K562 (cell line): ENCODE measurements around the gene MSH2. TPM values are rescaled to one million over a fixed set of nuclear protein-coding genes. Genes with fewer than 3 reads are reported as not detected.
"Not testable (repeated sequence)": the region's sequence is repeated elsewhere in the genome, so short reads cannot be mapped to it uniquely, and the experiment has no call there.

ENCODE experiments used
- ATAC-seq: fragments of 200-7000 bp; cut with Tn5 transposase; 3 replicates; pipeline ENCODE4 v1.9.1; 2020; ENCODE audit warnings: moderate library complexity
- BruUV-seq: library from RNA; stranded (reverse); fragments of 400-500 nt; replicated peaks from 2 replicates; lab custom pipeline; 2021; lab: Mats Ljungman, UMichigan
- CTCF ChIA-PET: fragments of 300-600 bp; formaldehyde crosslinking; extraction: SDS; loops from one replicate; lab custom pipeline; 2021; ENCODE audit warnings: low intra/inter-chr PET ratio; lab: Yijun Ruan, JAX
- POLR2A ChIA-PET: fragments of 300-600, 350-650 bp; sonication (Branson Sonifier 250); formaldehyde crosslinking; extraction: SDS; loops from one replicate; lab custom pipeline; 2021; ENCODE audit warnings: antibody characterized with exemption, inconsistent platforms; lab: Yijun Ruan, JAX
- DNase-seq, 4 experiments: peaks; one replicate each; pipeline versions ENCODE4 v3.0.0 to v3.0.0-alpha.2; 2011 to 2018; ENCODE audit warnings: low spot score in 3 of 4, mixed read lengths in 3 of 4; ENCODE audit errors: extremely low read depth in 1 of 4
- FAIRE-seq: peaks from 2 replicates; lab custom pipeline; 2011; peaks lifted over from hg19 to GRCh38; lab: Jason Lieb, UNC
- H2AFZ ChIP-seq: 2 replicates; pipeline ENCODE4 v1.6.0; 2011; ENCODE audit warnings: low read depth, low read length, control low read depth, inconsistent platforms
- H3K27ac ChIP-seq: fragments of 200-600 bp; 3 replicates; pipeline ENCODE4 v1.8.0; 2011; ENCODE audit warnings: low read depth, mild to moderate bottlenecking, control low read depth, inconsistent platforms, low read length, moderate library complexity, mixed read lengths; ENCODE audit errors: extremely low read depth
- H3K27me3 ChIP-seq, 2 experiments: fragments of 300-600 bp in 1 of 2; 2 replicates in 1 of 2; 3 replicates in 1 of 2; pipeline versions ENCODE4 v1.6.0 to v1.8.0; 2011; ENCODE audit warnings: inconsistent platforms in 2 of 2, low read length in 2 of 2, mild to moderate bottlenecking in 1 of 2, mixed read lengths in 1 of 2, moderate library complexity in 1 of 2; ENCODE audit not compliant: control insufficient read depth in 2 of 2, insufficient read depth in 2 of 2
- H3K36me3 ChIP-seq: fragments of 300-600 bp; 3 replicates; pipeline ENCODE4 v1.8.0; 2011; ENCODE audit warnings: mild to moderate bottlenecking, low read length, inconsistent platforms; ENCODE audit not compliant: control insufficient read depth, insufficient read depth
- H3K4me1 ChIP-seq, 2 experiments: fragments of 200-600 bp in 1 of 2; replicated peaks in 1 of 2; 2 replicates in 1 of 2; 3 replicates in 1 of 2; pipeline versions ENCODE4 v1.5.1 to v1.8.0; 2011; ENCODE audit warnings: inconsistent platforms in 2 of 2, low read length in 2 of 2, mild to moderate bottlenecking in 1 of 2, mixed read lengths in 1 of 2, moderate library complexity in 1 of 2; ENCODE audit not compliant: control insufficient read depth in 2 of 2, insufficient read depth in 2 of 2
- H3K4me2 ChIP-seq: 2 replicates; pipeline ENCODE4 v1.6.1; 2011; ENCODE audit warnings: low read length, control low read depth, inconsistent platforms, mixed read lengths; ENCODE audit not compliant: insufficient read depth
- H3K4me3 ChIP-seq: fragments of 200-600 bp; sonication (generic), shearing (Covaris generic); 2 replicates; pipeline ENCODE4 v1.5.1; 2016; ENCODE audit warnings: control low read depth, inconsistent platforms
- H3K79me2 ChIP-seq: fragments of 200-600 bp; 3 replicates; pipeline ENCODE4 v1.8.0; 2011; ENCODE audit warnings: low read length, inconsistent platforms; ENCODE audit not compliant: control insufficient read depth, insufficient read depth
- H3K9ac ChIP-seq, 2 experiments: 2 replicates each; pipeline versions ENCODE4 v1.6.0 to v1.6.1; 2011; ENCODE audit warnings: low read depth in 2 of 2, low read length in 2 of 2, control low read depth in 1 of 2, inconsistent platforms in 1 of 2, mild to moderate bottlenecking in 1 of 2, mixed read lengths in 1 of 2; ENCODE audit not compliant: insufficient read depth in 1 of 2
- H3K9me1 ChIP-seq: one replicate; pipeline ENCODE4 v1.6.0; 2011; ENCODE audit warnings: inconsistent platforms, mild to moderate bottlenecking, low read length, moderate library complexity; ENCODE audit not compliant: control insufficient read depth, insufficient read depth
- H3K9me3 ChIP-seq: replicated peaks from 2 replicates; pipeline ENCODE4 v1.5.1; 2011; ENCODE audit warnings: low read depth, low read length, inconsistent platforms; ENCODE audit not compliant: control insufficient read depth, insufficient read depth
- H4K20me1 ChIP-seq: replicated peaks from 2 replicates; pipeline ENCODE4 v1.6.1; 2011; ENCODE audit warnings: low read length, inconsistent platforms, mixed read lengths; ENCODE audit not compliant: control insufficient read depth, insufficient read depth
- TCFL5 ChIP-seq: fragments of 250-450 bp; sonication (Bioruptor Pico); conservative IDR thresholded peaks from 2 replicates; pipeline ENCODE4 v1.6.1; 2021; ENCODE audit warnings: mild to moderate bottlenecking, moderate library complexity, matching md5 sums
- THAP12 ChIP-seq: fragments of 250-450 bp; sonication (Bioruptor Pico); IDR thresholded peaks from 2 replicates; pipeline ENCODE4 v1.9.0; 2021; ENCODE audit warnings: mild to moderate bottlenecking, inconsistent platforms
- TRIM28 ChIP-seq: fragments of 450-650 bp; IDR thresholded peaks from 2 replicates; pipeline ENCODE4 v1.6.1; 2017
- WGBS: fragments of 100-300 bp; shearing (Covaris generic); methylation state at CpG from one replicate; pipeline ENCODE4 v1.1.6; 2016; ENCODE audit warnings: low coverage, mixed read lengths; ENCODE audit not compliant: insufficient coverage; ENCODE audit errors: missing lambda C conversion rate; 5-methylcytosine and 5-hydroxymethylcytosine counted together
- in situ Hi-C: fragments of 300-500 bp; cut with MboI; formaldehyde crosslinking; loops from 4 replicates; pipeline ENCODE4 v1.15.0; 2018; ENCODE audit warnings: inconsistent platforms, mixed read lengths
- intact Hi-C: fragments of 100-400 bp; cut with micrococcal nuclease; formaldehyde crosslinking; loops from 2 replicates; pipeline ENCODE4 v1.14.2; 2022
- polyA plus RNA-seq, 8 experiments: library from polyadenylated mRNA; depleted of rRNA in 4 of 8; stranded (reverse) in 5 of 8; unstranded in 3 of 8; fragments of >200 nt; fragmentation: Nextera tagmentation in 2 of 8; fragmentation: Illumina TruSeq in 1 of 8; extraction: Ambion mirVana in 2 of 8; extraction: Trizol in 1 of 8; gene quantifications; 2 replicates each; pipeline versions ENCODE4 v1.2.1 to v1.2.3, GENCODE V29; 2011 to 2014; ENCODE audit warnings: inconsistent platforms in 1 of 8, missing spikeins in 1 of 8
- total RNA-seq, 7 experiments: library from RNA; depleted of rRNA in 6 of 7; stranded (reverse); fragments of >200 nt in 6 of 7; fragmentation: Illumina TruSeq in 2 of 7; extraction: Trizol in 2 of 7; gene quantifications; 2 replicates each; pipeline versions ENCODE4 v1.2.1 to v1.2.3, GENCODE V29; 2011 to 2021; ENCODE audit warnings: low replicate concordance in 1 of 7

Gene MSH2
- total and polyA plus RNA-seq, 9 of the 15 experiments (the other 6 are each of a cell fraction or from before 2014, with no cell fraction given): 51.8 to 139 (median 113) TPM

DNA sequence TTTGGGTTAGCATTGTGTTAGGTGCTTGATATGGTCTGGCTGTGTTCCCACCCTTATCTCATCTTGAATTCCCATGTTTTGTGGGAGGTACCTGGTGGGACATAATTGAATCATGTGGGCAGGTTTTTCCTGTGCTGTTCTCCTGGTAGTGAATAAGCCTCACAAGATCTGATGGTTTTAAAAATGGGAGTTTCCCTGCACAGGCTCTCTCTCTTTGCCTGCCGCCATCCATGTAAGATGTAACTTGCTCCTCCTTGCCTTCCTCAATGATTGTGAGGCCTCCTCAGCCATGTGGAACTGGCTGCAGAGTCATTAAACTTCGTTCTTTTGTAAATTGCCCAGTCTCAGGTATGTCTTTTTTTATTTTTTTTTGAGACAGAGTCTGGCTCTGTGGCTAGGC lies 2.8 kb downstream of the MSH2 start (continued):
- TF ChIP-seq TCFL5 (CRISPR knock-in tag) (no peak), TRIM28 (peak; percentile 39; the same call in 1 of the 2 replicates), THAP12 (CRISPR knock-in tag) (no peak)

DNA sequence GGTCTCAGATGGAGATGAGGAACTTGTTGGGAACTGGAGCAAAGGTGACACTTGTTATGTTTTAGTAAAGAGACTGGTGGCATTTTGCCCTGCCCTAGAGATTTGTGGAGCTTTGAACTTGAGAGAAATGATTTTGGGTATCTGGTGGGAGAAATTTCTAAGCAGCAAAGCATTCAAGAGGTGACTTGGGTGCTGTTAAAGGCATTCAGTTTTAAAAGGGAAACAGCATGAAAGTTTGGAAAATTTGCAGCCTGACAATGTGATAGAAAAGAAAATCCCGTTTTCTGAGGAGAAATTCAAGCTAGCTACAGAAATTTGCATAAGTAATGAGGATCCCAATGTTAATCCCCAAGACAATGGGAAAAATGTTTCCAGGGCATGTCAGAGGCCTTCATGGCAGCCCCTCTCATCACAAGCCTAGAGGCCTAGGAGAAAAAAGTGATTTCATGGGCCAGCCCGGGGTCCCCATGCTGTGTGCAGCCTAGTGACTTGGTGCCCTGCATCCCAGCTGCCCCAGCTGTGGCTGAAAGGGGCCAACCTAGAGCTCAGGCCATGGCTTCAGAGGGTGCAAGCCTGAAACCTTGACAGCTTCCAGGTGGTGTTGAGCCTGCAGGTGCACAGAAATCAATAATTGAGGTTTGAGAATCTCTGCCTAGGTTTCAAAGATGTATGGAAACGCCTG lies 3.8 kb downstream of the MSH2 start:
- DNase-seq, FAIRE-seq, H3K9me1 ChIP-seq, in situ Hi-C loops, H3K9me3 ChIP-seq, H3K27me3 ChIP-seq, ATAC-seq, H4K20me1 ChIP-seq, H3K4me2 ChIP-seq, intact Hi-C loops, H3K4me3 ChIP-seq, H2AFZ ChIP-seq, H3K27ac ChIP-seq, H3K9ac ChIP-seq: not testable (repeated sequence)
- BruUV-seq: TSS peak; percentile 11
- H3K79me2 ChIP-seq: peaks cover 64% of the 10 kb centered on the region
- ChIA-PET POLR2A (interaction anchor here (1.1 to 1.4 kb wide), 2 partner anchors 29 to 38 kb away, joined by 3 to 4 read pairs; no protein-coding TSS in a partner anchor), CTCF (interaction anchor here (0.6 kb wide), 1 partner anchor 516 kb away, joined by 4 read pairs; no protein-coding TSS in a partner anchor)
- peaks cover 7 to 21% of the 10 kb centered on the region in 2 experiments; a peak in 3 of 5 replicates for H3K4me1 ChIP-seq
- 95% methylated on average over 3 of the region's 3 CpGs for WGBS
- peaks cover 59% of the 10 kb centered on the region for H3K36me3 ChIP-seq
